LNCaP clone FGC (cell line): ENCODE results near the gene NATD1.

Experiments
- DNase-seq: peaks from one replicate; pipeline ENCODE4 v3.0.0-alpha.2; 2011; ENCODE audit warnings: low read depth
- H3K4me3 ChIP-seq: 2 replicates; pipeline ENCODE4 v1.5.1; 2011; ENCODE audit warnings: mild to moderate bottlenecking, low read depth, low read length, control low read depth
- TF ChIP-seq, protein P1 (sequence below): IDR thresholded peaks from 2 replicates; pipeline ENCODE4 v1.5.1; 2012; ENCODE audit warnings: mild to moderate bottlenecking; ENCODE audit not compliant: control insufficient read depth, insufficient read depth; ENCODE audit errors: extremely low read depth

Gene NATD1

DNA sequence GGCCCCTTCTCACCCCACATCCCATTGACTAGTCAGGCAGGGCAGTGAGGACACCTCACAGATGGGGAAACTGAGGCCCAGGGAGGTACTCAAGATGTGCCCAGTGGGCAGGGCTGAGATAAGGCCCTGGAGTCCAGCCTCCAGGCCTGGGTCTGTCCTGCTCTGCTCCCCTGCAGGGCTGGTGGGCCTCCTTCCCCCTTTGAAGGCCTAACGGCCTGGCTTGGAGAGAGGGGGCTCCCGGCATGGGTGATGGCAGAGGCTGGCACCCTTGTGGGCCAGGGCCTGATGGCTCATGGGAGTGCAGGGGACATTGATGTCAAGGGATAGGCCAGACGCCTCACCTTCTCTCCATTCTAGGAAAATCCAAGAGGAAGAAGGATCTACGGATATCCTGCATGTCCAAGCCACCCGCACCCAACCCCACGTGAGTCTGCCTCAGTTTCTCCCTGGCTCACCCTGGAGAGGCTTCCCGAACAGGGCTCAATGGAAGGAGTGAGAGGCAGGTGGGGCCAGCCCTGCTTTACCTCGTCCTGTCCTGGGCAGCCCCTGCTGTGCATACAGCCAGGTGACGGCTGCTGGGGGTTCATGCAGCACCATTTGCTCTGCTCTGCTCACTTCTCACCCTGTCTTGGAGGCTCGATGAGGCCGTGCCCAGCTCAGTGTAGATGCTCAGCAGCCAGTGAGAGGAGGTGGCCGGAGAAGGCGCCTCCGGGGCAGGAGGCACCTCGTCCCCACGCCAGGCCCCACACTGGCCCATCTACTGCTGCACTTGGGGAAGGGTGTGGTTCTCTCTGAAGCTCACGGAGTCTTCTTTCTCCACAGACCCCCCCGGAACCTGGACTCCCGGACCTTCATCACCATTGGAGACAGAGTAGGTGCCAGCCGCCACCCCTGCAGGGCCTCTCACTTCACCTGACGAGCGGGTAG, 45.1 kb upstream of the NATD1 start:
- TF ChIP-seq, protein P1, sequence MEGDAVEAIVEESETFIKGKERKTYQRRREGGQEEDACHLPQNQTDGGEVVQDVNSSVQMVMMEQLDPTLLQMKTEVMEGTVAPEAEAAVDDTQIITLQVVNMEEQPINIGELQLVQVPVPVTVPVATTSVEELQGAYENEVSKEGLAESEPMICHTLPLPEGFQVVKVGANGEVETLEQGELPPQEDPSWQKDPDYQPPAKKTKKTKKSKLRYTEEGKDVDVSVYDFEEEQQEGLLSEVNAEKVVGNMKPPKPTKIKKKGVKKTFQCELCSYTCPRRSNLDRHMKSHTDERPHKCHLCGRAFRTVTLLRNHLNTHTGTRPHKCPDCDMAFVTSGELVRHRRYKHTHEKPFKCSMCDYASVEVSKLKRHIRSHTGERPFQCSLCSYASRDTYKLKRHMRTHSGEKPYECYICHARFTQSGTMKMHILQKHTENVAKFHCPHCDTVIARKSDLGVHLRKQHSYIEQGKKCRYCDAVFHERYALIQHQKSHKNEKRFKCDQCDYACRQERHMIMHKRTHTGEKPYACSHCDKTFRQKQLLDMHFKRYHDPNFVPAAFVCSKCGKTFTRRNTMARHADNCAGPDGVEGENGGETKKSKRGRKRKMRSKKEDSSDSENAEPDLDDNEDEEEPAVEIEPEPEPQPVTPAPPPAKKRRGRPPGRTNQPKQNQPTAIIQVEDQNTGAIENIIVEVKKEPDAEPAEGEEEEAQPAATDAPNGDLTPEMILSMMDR, result no peak
- no peak for DNase-seq
- H3K4me3 ChIP-seq, result no peak overlapping the region

DNA sequence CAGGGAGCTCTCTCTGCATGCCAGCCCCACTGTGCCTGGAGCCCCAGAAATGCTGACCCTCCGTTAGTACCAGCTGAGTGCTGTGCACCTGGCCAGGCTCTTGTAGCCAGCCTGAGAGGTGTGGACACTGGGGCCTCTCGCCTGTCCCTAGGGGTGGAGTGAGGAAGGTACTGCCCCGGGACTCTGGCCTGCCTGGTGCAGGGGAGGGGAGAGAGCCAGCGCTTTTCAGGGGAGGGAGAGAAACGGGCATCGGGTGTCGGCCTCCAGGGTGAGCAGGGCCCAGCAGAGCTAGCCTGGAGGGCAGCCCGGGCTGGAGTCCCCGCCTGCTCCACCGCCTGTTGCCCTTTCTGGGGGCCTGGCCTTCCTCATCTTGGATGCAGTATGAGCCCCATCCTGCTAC, 44.4 kb upstream of the NATD1 start:
- no peak overlapping the region for H3K4me3 ChIP-seq
- no peak for DNase-seq

GRCh38 chr17:21297026-21297520, 43.9 kb upstream of the NATD1 start:
- TF ChIP-seq, protein P1, result no peak
- DNase-seq, result no peak

More for the DNA sequence above, 44.4 kb upstream of the NATD1 start:
- TF ChIP-seq, protein P1, result no peak

DNA sequence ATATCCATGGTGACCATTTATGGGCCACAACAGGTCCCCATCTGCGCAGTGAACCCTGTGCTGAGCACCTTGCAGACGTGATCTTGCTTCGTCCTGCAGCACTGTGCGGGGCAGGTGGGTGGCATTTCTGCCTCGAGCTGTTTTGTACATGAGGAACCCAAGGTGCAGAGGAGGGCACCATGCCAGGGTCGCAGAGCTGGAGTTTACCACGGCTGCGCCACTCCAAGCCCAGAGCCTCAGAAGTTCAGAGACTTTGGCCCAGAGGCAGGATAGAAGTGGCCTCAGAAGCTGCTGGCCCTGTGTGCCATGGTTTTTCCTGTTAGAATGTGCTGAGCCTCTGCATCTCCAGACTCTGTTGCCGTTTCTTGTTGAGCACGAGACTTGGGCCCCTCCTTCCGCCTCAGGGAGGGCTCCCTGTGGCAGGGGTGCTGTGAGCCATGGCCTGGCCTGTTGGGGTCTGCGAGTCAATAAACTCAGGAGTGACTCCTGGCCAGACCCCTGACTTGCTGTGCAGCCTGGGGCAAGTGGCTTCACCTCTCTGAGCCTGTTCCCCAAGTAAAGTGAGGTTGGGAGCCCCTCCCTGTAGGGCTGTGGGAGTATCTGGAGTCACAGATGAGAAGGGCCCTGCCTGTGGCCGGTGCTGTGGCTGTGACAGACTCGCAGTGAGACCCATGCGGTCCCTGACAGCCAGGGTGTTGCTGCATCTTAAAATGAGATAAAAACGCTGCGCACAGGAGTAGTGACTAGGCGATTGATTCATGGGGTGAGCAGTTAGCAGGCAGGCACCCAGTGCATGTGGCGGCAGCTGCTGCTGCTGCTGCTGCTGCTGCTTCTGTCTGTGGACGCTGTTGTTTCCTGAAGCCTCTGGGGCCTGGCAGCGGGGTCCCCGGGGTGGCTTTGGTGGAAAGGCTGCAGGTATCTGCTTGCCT, 43.2 kb upstream of the NATD1 start:
- no peak for DNase-seq
- TF ChIP-seq, protein P1, result no peak
- no peak overlapping the region for H3K4me3 ChIP-seq

More at GRCh38 chr17:21297026-21297520, 43.9 kb upstream of the NATD1 start:
- H3K4me3 ChIP-seq, result no peak overlapping the region

- no peak for DNase-seq
- H3K4me3 ChIP-seq, result no peak overlapping the region
- TF ChIP-seq, protein P1, result no peak
Measured at GRCh38 chr17:21295036-21295952, 42.1 kb upstream of the NATD1 start.
